ENCODE measurements around the gene STARD13. TPM values are rescaled to one million over a fixed set of nuclear protein-coding genes. Genes with fewer than 3 reads are reported as not detected.

STARD13 gene
- total RNA-seq, 1 donor, result 11.0 TPM

- no peak for TF ChIP-seq CTCF (IDR thresholded peaks at IDR 0.05; ENCODE audit: insufficient read depth, low read length)
- no peak for DNase-seq (ENCODE audit: low read depth)
- no peak overlapping the region for H3K4me3 ChIP-seq (ENCODE audit: low read depth, low read length)
Observed at GRCh38 chr13:33199289-33199850, 86.2 kb downstream of the STARD13 start.

GRCh38 chr13:33197541-33197971 lies 88.0 kb downstream of the STARD13 start:
- no peak for DNase-seq (ENCODE audit: low read depth)

GRCh38 chr13:33196767-33197166 lies 88.8 kb downstream of the STARD13 start:
- TF ChIP-seq CTCF (IDR thresholded peaks at IDR 0.05; ENCODE audit: insufficient read depth, low read length), result no peak
- DNase-seq (ENCODE audit: low read depth), result no peak
- H3K4me3 ChIP-seq (ENCODE audit: low read depth, low read length), result no peak overlapping the region

More at GRCh38 chr13:33197541-33197971, 88.0 kb downstream of the STARD13 start:
- TF ChIP-seq CTCF (IDR thresholded peaks at IDR 0.05; ENCODE audit: insufficient read depth, low read length), result no peak
- no peak overlapping the region for H3K4me3 ChIP-seq (ENCODE audit: low read depth, low read length)

- H3K4me3 ChIP-seq (ENCODE audit: low read depth, low read length), result no peak overlapping the region
Observed at GRCh38 chr13:33195693-33196464, 89.7 kb downstream of the STARD13 start.

GRCh38 chr13:33194820-33195692 lies 90.5 kb downstream of the STARD13 start:
- TF ChIP-seq CTCF (IDR thresholded peaks at IDR 0.05; ENCODE audit: insufficient read depth, low read length), result no peak
- no peak overlapping the region for H3K4me3 ChIP-seq (ENCODE audit: low read depth, low read length)
- peak; percentile 65 for DNase-seq (ENCODE audit: low read depth)

More at GRCh38 chr13:33195693-33196464, 89.7 kb downstream of the STARD13 start:
- no peak for DNase-seq (ENCODE audit: low read depth)
- TF ChIP-seq CTCF (IDR thresholded peaks at IDR 0.05; ENCODE audit: insufficient read depth, low read length), result no peak

GRCh38 chr13:33193428-33193974 lies 92.1 kb downstream of the STARD13 start:
- TF ChIP-seq CTCF (IDR thresholded peaks at IDR 0.05; ENCODE audit: insufficient read depth, low read length), result no peak
- H3K4me3 ChIP-seq (ENCODE audit: low read depth, low read length), result no peak overlapping the region
- DNase-seq (ENCODE audit: low read depth), result no peak

Data from fibroblast of the aortic adventitia (primary cell).